ENCODE data around the gene TYW3.

GRCh38 chr1:74715806-74716205, 17.1 kb upstream of the TYW3 start:
- TF ChIP-seq ZNF416 (CRISPR knock-in tag; IDR thresholded peaks at IDR 0.05) (no peak), CTCF (IDR thresholded peaks at IDR 0.05) (no peak), USF1 (CRISPR knock-in tag; IDR thresholded peaks at IDR 0.05) (no peak), SP1 (CRISPR knock-in tag; conservative IDR thresholded peaks at IDR 0.05) (no peak), ZBTB21 (CRISPR knock-in tag; IDR thresholded peaks at IDR 0.05; ENCODE audit: borderline replicate concordance) (no peak), ZBTB43 (CRISPR knock-in tag; IDR thresholded peaks at IDR 0.05) (no peak), ZNF396 (CRISPR knock-in tag; IDR thresholded peaks at IDR 0.05; ENCODE audit: borderline replicate concordance) (no peak), USF2 (CRISPR knock-in tag; IDR thresholded peaks at IDR 0.05) (no peak), ZNF138 (CRISPR knock-in tag; conservative IDR thresholded peaks at IDR 0.05) (no peak), GABPB1 (CRISPR knock-in tag; IDR thresholded peaks at IDR 0.05) (no peak)
